PC-3 (cell line): ENCODE measurements around the gene DHX29.

Experiments used
- EZH2 ChIP-seq: fragments of 300-600 bp; sonication (generic); IDR thresholded peaks from one replicate; pipeline ENCODE4 v1.6.1; 2017; ENCODE audit warnings: antibody characterized with exemption, mild to moderate bottlenecking, low read length; ENCODE audit not compliant: unreplicated experiment
- EZH2phosphoT487 ChIP-seq: fragments of 300-600 bp; sonication (generic); IDR thresholded peaks from 2 replicates; pipeline ENCODE4 v1.6.1; 2018; ENCODE audit warnings: mild to moderate bottlenecking, antibody characterized with exemption, low read length, borderline replicate concordance
- TF ChIP-seq, protein P1 (sequence below): fragments of 300-600 bp; sonication (generic); conservative IDR thresholded peaks from 2 replicates; pipeline ENCODE4 v1.5.1; 2017; ENCODE audit warnings: antibody characterized with exemption, low read depth, mild to moderate bottlenecking, low read length

DNA sequence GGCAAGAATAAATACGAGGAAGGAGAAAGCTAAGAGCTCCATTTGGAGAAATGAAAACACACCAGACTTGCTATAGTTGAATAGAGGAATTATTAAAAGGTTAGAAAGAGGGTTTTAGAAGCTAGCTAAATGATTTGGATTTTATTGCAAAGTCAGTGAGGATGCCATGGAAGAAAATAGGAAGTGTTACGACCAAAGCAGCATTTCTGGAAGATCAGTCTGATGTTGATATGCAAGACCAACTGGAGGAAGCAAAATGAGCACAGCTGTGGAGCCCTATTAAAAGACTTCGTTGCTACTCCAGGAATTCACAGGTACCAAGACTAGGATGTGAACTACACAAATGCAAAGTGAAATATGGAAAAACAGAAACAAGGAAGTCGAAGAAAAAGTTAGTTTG is 2.1 kb downstream of the DHX29 start:
- TF ChIP-seq, protein P1, sequence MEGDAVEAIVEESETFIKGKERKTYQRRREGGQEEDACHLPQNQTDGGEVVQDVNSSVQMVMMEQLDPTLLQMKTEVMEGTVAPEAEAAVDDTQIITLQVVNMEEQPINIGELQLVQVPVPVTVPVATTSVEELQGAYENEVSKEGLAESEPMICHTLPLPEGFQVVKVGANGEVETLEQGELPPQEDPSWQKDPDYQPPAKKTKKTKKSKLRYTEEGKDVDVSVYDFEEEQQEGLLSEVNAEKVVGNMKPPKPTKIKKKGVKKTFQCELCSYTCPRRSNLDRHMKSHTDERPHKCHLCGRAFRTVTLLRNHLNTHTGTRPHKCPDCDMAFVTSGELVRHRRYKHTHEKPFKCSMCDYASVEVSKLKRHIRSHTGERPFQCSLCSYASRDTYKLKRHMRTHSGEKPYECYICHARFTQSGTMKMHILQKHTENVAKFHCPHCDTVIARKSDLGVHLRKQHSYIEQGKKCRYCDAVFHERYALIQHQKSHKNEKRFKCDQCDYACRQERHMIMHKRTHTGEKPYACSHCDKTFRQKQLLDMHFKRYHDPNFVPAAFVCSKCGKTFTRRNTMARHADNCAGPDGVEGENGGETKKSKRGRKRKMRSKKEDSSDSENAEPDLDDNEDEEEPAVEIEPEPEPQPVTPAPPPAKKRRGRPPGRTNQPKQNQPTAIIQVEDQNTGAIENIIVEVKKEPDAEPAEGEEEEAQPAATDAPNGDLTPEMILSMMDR = no peak
- TF ChIP-seq EZH2phosphoT487 (no peak), EZH2 (no peak)
